GM12801 (cell line): ENCODE measurements around the gene ABCG4.

ENCODE experiments used
- CTCF ChIP-seq: IDR thresholded peaks from one replicate; pipeline ENCODE4 v1.5.1; 2011; ENCODE audit warnings: control low read depth; ENCODE audit not compliant: insufficient read length; ENCODE audit errors: extremely low read depth

The ABCG4 gene

DNA sequence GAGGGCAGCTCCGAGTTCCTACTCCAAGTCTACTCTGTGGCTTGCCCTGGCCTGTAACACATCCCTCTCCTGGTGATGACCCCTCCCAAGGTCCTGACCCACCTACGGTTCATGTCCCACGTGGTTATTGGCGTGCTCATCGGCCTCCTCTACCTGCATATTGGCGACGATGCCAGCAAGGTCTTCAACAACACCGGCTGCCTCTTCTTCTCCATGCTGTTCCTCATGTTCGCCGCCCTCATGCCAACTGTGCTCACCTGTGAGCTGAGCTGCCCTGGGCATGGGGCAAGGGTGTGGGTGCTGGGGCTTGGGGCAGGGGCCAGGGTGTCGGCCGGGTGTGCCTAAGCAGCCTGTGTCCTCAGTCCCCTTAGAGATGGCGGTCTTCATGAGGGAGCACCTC is 9.6 kb downstream of the ABCG4 start:
- no peak for TF ChIP-seq CTCF

DNA sequence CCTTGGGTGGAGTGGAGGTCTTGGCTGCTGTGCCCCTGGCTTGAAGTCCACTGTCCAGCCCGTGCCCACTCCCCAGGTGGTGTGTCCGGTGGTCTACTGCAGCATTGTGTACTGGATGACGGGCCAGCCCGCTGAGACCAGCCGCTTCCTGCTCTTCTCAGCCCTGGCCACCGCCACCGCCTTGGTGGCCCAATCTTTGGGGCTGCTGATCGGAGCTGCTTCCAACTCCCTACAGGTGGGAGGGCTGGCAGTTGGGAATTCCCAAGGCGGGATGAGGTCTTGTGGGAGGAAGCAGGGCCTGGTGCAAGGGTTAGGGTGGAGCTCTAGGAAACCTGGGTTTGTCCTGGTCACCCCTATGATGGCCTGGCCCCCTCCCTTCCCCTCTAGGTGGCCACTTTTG is 11.3 kb downstream of the ABCG4 start:
- no peak for TF ChIP-seq CTCF

DNA sequence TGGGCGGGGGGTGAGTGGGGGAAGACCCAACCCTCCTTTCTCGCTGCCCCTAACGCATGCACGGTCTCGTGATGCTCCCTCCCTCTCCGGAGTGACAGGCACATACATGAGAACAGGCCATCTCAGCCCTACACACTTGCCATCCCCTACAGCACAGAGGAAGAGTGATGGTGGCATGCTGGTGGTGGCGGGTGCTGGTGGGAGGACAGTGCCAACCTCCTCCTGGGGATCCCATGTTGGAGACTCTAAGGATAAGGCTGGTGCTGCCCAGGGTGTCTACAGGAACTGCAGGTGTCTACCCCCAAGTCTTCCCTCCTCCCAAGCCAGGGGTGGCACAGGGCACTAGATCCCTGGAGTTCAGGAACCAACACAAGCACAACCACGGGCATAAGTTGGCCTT is 13.0 kb downstream of the ABCG4 start:
- no peak for TF ChIP-seq CTCF

GRCh38 chr11:119166368-119167076 is 17.7 kb downstream of the ABCG4 start:
- TF ChIP-seq CTCF = no peak

DNA sequence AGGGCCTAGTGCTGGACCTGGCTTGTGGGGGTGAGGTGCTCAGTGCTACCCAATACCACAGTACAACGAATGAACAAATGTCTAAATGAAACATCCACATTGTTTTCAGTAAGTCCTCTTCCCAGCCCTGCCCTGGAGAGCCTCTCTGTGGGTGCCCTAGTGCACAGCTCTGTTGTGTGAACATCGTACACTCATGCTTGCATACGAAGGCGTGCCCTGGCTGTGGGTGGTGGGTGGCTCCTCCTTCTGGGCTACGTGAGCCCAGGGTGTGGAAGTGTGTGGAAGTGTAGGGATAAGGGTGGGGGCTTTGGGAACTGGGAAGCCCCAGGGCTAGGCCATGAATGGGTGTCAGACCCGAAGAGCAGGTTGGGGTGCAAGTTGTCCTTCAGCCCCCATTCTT is 19.1 kb downstream of the ABCG4 start:
- TF ChIP-seq CTCF = no peak

GRCh38 chr11:119168471-119169281 is 19.8 kb downstream of the ABCG4 start, which contains the start of gene NLRX1:
NLRX1 (plus strand) TSS chr11:119168725; CDS start chr11:119171404, 2,679 bp downstream.
- peak; percentile 56 for TF ChIP-seq CTCF

DNA sequence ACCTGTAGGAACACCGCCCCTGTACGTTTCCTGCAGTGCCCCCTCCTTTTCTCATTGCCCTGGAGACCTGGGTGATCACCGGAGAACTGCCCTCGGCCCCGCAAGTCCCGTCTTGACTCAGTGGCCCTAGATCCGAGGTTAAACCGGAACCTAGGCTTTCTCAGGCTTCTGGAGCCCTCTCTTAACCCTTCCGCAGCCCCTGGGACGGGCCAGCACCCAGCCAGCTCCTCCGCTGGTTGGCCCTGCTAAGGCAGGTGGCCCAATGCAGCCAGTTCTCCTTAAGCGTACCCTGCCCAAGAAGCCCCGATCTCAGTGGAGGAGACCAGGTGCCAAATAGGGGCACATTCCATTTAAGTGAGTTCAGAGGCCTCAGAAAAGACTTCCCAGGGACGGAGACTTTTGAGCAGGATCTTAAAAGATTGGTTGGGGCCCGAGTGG is 20.4 kb downstream of the ABCG4 start:
- no peak for TF ChIP-seq CTCF
